ENCODE measurements around the gene WIPF3.

WIPF3 gene

GRCh38 chr7:29848941-29849340 is 42.6 kb downstream of the WIPF3 start:
- DNase-seq, result no peak

- DNase-seq, result no peak
Measured at GRCh38 chr7:29851487-29851886, 45.2 kb downstream of the WIPF3 start.

- no peak for DNase-seq
Measured at GRCh38 chr7:29852457-29852856, 46.1 kb downstream of the WIPF3 start.

- no peak for DNase-seq
Measured at GRCh38 chr7:29853072-29853471, 46.8 kb downstream of the WIPF3 start.

- no peak for DNase-seq
Measured at GRCh38 chr7:29853789-29854188, 47.5 kb downstream of the WIPF3 start.

- DNase-seq, result no peak
Measured at GRCh38 chr7:29854257-29854938, 48.1 kb downstream of the WIPF3 start.

- DNase-seq, result no peak
Measured at GRCh38 chr7:29857654-29858053, 51.3 kb downstream of the WIPF3 start.

- no peak for DNase-seq
Measured at GRCh38 chr7:29858191-29858951, 52.1 kb downstream of the WIPF3 start.

GRCh38 chr7:29859104-29859503 is 52.8 kb downstream of the WIPF3 start:
- DNase-seq, result no peak

- no peak for DNase-seq
Measured at GRCh38 chr7:29859524-29860185, 53.3 kb downstream of the WIPF3 start.

- DNase-seq, result no peak
Measured at GRCh38 chr7:29860186-29860585, 53.9 kb downstream of the WIPF3 start.

- no peak for DNase-seq
Measured at GRCh38 chr7:29861884-29862283, 55.6 kb downstream of the WIPF3 start.

- DNase-seq, result no peak
Measured at GRCh38 chr7:29864656-29865055, 58.3 kb downstream of the WIPF3 start.

GRCh38 chr7:29865526-29865925 is 59.2 kb downstream of the WIPF3 start:
- DNase-seq, result no peak

GRCh38 chr7:29866490-29866930 is 60.2 kb downstream of the WIPF3 start:
- no peak for DNase-seq

GRCh38 chr7:29871787-29872398 is 65.6 kb downstream of the WIPF3 start:
- DNase-seq, result no peak

GRCh38 chr7:29873644-29874294 is 67.5 kb downstream of the WIPF3 start:
- DNase-seq, result no peak

- DNase-seq, result no peak
Measured at GRCh38 chr7:29875741-29876140, 69.4 kb downstream of the WIPF3 start.

- DNase-seq, result peak; percentile 52
Measured at GRCh38 chr7:29877196-29877595, 70.9 kb downstream of the WIPF3 start.

GRCh38 chr7:29878081-29878688 is 71.9 kb downstream of the WIPF3 start:
- no peak for DNase-seq

GRCh38 chr7:29879609-29880008 is 73.3 kb downstream of the WIPF3 start:
- DNase-seq, result no peak

- no peak for DNase-seq
Measured at GRCh38 chr7:29881724-29882123, 75.4 kb downstream of the WIPF3 start.

GRCh38 chr7:29882481-29882880 is 76.2 kb downstream of the WIPF3 start:
- no peak for DNase-seq

All from NCI-H1048 (cell line).